WTC11 (cell line): ENCODE measurements around the gene ZNF217.

Experiments used
- CREM ChIP-seq: sonication (generic); formaldehyde crosslinking; IDR thresholded peaks from 2 replicates; pipeline ENCODE4 v1.8.1; 2022; ENCODE audit warnings: mild to moderate bottlenecking, missing genetic modification reagents, moderate library complexity
- CTCF ChIP-seq: fragments of 200-600 bp; IDR thresholded peaks from 2 replicates; pipeline ENCODE4 v1.8.0; 2022; ENCODE audit warnings: antibody characterized with exemption
- GTF2I ChIP-seq: fragments of 250-450 bp; sonication (Bioruptor Pico); conservative IDR thresholded peaks from 2 replicates; pipeline ENCODE4 v1.4.0; 2021; ENCODE audit warnings: mild to moderate bottlenecking
- MXD4 ChIP-seq: fragments of 250-450 bp; sonication (Bioruptor Pico); IDR thresholded peaks from 2 replicates; pipeline ENCODE4 v1.8.0; 2021; ENCODE audit warnings: mild to moderate bottlenecking, moderate library complexity, borderline replicate concordance
- NFE2L1 ChIP-seq: sonication (generic); formaldehyde crosslinking; IDR thresholded peaks from 2 replicates; pipeline ENCODE4 v1.8.1; 2023; ENCODE audit warnings: missing genetic modification reagents
- USF2 ChIP-seq: sonication (generic); formaldehyde crosslinking; IDR thresholded peaks from 2 replicates; pipeline ENCODE4 v1.8.1; 2023; ENCODE audit warnings: mild to moderate bottlenecking, missing genetic modification reagents, moderate library complexity
- ZBTB21 ChIP-seq: sonication (generic); formaldehyde crosslinking; IDR thresholded peaks from 2 replicates; pipeline ENCODE4 v1.8.1; 2023; ENCODE audit warnings: mild to moderate bottlenecking, missing genetic modification reagents, borderline replicate concordance

- TF ChIP-seq NFE2L1 (no peak), CTCF (no peak), USF2 (no peak), MXD4 (CRISPR knock-in tag) (no peak), CREM (CRISPR knock-in tag) (no peak), ZBTB21 (no peak), GTF2I (no peak)
These were observed 37.3 kb downstream of the ZNF217 start for GRCh38 chr20:53556267-53556897.
